Neural progenitor cell (in vitro differentiated cells): ENCODE data around the gene PSMD13.
"Not testable (repeated sequence)": the region's sequence is repeated elsewhere in the genome, so short reads cannot be mapped to it uniquely, and the experiment has no call there.

Experiments used
- EZH2 ChIP-seq: fragments of 200-600 bp; sonication (generic); IDR thresholded peaks from 2 replicates; pipeline ENCODE4 v1.6.1; 2017; ENCODE audit warnings: antibody characterized with exemption, mild to moderate bottlenecking, moderate library complexity
- EZH2phosphoT487 ChIP-seq: fragments of 200-600 bp; sonication (generic); IDR thresholded peaks from 2 replicates; pipeline ENCODE4 v1.6.1; 2017; ENCODE audit warnings: antibody characterized with exemption
- TF ChIP-seq, protein P1 (sequence below): fragments of 200-600 bp; sonication (generic); IDR thresholded peaks from 2 replicates; pipeline ENCODE4 v1.5.1; 2017; ENCODE audit warnings: antibody characterized with exemption, mild to moderate bottlenecking

DNA sequence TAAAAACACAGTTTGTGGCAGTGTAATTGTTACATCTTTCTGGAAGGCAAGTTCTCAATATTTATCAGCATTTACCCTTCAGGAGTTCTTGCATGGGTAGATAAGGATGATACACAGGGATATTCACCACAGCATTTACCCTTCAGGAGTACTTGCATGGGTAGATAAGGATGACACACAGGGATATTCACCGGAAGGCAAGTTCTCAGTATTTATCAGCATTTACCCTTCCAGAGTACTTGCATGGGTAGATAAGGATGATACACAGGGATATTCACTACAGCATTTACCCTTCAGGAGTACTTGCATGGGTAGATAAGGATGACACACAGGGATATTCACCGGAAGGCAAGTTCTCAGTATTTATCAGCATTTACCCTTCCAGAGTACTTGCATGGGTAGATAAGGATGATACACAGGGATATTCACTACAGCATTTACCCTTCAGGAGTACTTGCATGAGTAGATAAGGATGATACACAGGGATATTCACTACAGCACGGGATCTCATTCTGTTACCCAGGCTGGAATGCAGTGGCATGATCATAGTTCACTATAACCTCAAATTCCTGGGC, 16.0 kb upstream of the PSMD13 start:
- TF ChIP-seq, protein P1, sequence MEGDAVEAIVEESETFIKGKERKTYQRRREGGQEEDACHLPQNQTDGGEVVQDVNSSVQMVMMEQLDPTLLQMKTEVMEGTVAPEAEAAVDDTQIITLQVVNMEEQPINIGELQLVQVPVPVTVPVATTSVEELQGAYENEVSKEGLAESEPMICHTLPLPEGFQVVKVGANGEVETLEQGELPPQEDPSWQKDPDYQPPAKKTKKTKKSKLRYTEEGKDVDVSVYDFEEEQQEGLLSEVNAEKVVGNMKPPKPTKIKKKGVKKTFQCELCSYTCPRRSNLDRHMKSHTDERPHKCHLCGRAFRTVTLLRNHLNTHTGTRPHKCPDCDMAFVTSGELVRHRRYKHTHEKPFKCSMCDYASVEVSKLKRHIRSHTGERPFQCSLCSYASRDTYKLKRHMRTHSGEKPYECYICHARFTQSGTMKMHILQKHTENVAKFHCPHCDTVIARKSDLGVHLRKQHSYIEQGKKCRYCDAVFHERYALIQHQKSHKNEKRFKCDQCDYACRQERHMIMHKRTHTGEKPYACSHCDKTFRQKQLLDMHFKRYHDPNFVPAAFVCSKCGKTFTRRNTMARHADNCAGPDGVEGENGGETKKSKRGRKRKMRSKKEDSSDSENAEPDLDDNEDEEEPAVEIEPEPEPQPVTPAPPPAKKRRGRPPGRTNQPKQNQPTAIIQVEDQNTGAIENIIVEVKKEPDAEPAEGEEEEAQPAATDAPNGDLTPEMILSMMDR: not testable (repeated sequence)
- not testable (repeated sequence) for TF ChIP-seq EZH2, EZH2phosphoT487
